K562 (cell line): ENCODE data around the gene ST6GAL1. TPM values are rescaled to one million over a fixed set of nuclear protein-coding genes. Genes with fewer than 3 reads are reported as not detected.

Source experiments
- ARID2 ChIP-seq: fragments of 450-650 bp; IDR thresholded peaks from 2 replicates; pipeline ENCODE4 v1.6.1; 2017; ENCODE audit warnings: antibody characterized with exemption, mild to moderate bottlenecking
- ATF3 ChIP-seq, 2 experiments: fragments of 450-650 bp in 1 of 2; sonication (generic) in 1 of 2; formaldehyde crosslinking in 1 of 2; IDR thresholded peaks in 1 of 2; conservative IDR thresholded peaks in 1 of 2; 2 replicates each; pipeline versions ENCODE4 v1.6.1 to v1.8.1; 2016 to 2023; ENCODE audit warnings: mild to moderate bottlenecking in 2 of 2, moderate library complexity in 2 of 2, inconsistent platforms in 1 of 2, missing genetic modification reagents in 1 of 2
- CBX5 ChIP-seq: IDR thresholded peaks from 2 replicates; pipeline ENCODE4 v1.6.1; 2014; ENCODE audit warnings: low read depth, borderline replicate concordance
- CEBPG ChIP-seq, 3 experiments: fragments of 200-800 bp in 1 of 3; sonication (Bioruptor generic) in 1 of 3; sonication (generic) in 1 of 3; formaldehyde crosslinking in 1 of 3; IDR thresholded peaks in 2 of 3; conservative IDR thresholded peaks in 1 of 3; 2 replicates each; pipeline versions ENCODE4 v1.6.1 to v1.8.0; 2016 to 2022; ENCODE audit warnings: missing compliant biosample characterization in 2 of 3, missing genetic modification characterization in 2 of 3, mild to moderate bottlenecking in 1 of 3, missing genetic modification reagents in 1 of 3
- CTBP1 ChIP-seq: fragments of 450-650 bp; IDR thresholded peaks from 2 replicates; pipeline ENCODE4 v1.6.1; 2016; ENCODE audit warnings: borderline replicate concordance
- ELF1 ChIP-seq: fragments of 200-800 bp; sonication (Bioruptor generic); IDR thresholded peaks from 2 replicates; pipeline ENCODE4 v1.6.1; 2016; ENCODE audit warnings: missing genetic modification characterization, missing compliant biosample characterization
- ESRRA ChIP-seq: fragments of 450-650 bp; IDR thresholded peaks from 2 replicates; pipeline ENCODE4 v1.6.1; 2014; ENCODE audit warnings: low read depth, mild to moderate bottlenecking, moderate library complexity, borderline replicate concordance
- GATAD2A ChIP-seq: fragments of 450-650 bp; IDR thresholded peaks from 2 replicates; pipeline ENCODE4 v1.6.1; 2017
- HMBOX1 ChIP-seq: sonication (generic); IDR thresholded peaks from 2 replicates; pipeline ENCODE4 v1.6.1; 2016
- HMG20B ChIP-seq: fragments of 250-450 bp; sonication (Bioruptor Pico); IDR thresholded peaks from 2 replicates; pipeline ENCODE4 v1.5.0; 2021; ENCODE audit warnings: mild to moderate bottlenecking
- KDM5B ChIP-seq: fragments of 200-600 bp; sonication (generic); IDR thresholded peaks from 2 replicates; pipeline ENCODE4 v1.6.1; 2012; ENCODE audit warnings: low read depth, mild to moderate bottlenecking, moderate library complexity, low read length, control low read depth, inconsistent platforms; ENCODE audit not compliant: insufficient replicate concordance
- KLF13 ChIP-seq: fragments of 450-650 bp; IDR thresholded peaks from 2 replicates; pipeline ENCODE4 v1.6.1; 2016; ENCODE audit warnings: missing genetic modification characterization, low read depth, mild to moderate bottlenecking, missing compliant biosample characterization, moderate library complexity, borderline replicate concordance
- PHTF2 ChIP-seq: fragments of 250-450 bp; sonication (Bioruptor Pico); IDR thresholded peaks from 2 replicates; pipeline ENCODE4 v1.5.0; 2021; ENCODE audit warnings: mild to moderate bottlenecking
- RCOR1 ChIP-seq, 2 experiments: IDR thresholded peaks; 2 replicates each; pipeline ENCODE4 v1.6.1; 2012; ENCODE audit warnings: low read depth in 2 of 2, low read length in 2 of 2, borderline replicate concordance in 1 of 2, improper control_type of control experiment in 1 of 2
- SMAD4 ChIP-seq: fragments of 250-450 bp; sonication (Bioruptor Pico); conservative IDR thresholded peaks from 2 replicates; pipeline ENCODE4 v1.8.0; 2021; ENCODE audit warnings: inconsistent platforms, mild to moderate bottlenecking, moderate library complexity
- TAF1 ChIP-seq: IDR thresholded peaks from 2 replicates; pipeline ENCODE4 v1.6.1; 2011; ENCODE audit warnings: mild to moderate bottlenecking, low read length, moderate library complexity; ENCODE audit not compliant: insufficient read depth, control insufficient read depth, severe bottlenecking; ENCODE audit errors: extremely low read depth
- TEAD4 ChIP-seq, 2 experiments: sonication (generic) in 1 of 2; formaldehyde crosslinking in 1 of 2; IDR thresholded peaks; 2 replicates each; pipeline versions ENCODE4 v1.6.1 to v1.8.0; 2012 to 2022; ENCODE audit warnings: borderline replicate concordance in 1 of 2, inconsistent platforms in 1 of 2, low read length in 1 of 2, mild to moderate bottlenecking in 1 of 2, missing genetic modification reagents in 1 of 2
- ZNF316 ChIP-seq: fragments of 450-650 bp; IDR thresholded peaks from 2 replicates; pipeline ENCODE4 v1.6.1; 2016
- ZNF639 ChIP-seq, 2 experiments: fragments of 200-800 bp in 1 of 2; sonication (Bioruptor generic) in 1 of 2; sonication (generic) in 1 of 2; formaldehyde crosslinking in 1 of 2; IDR thresholded peaks in 1 of 2; conservative IDR thresholded peaks in 1 of 2; 2 replicates each; pipeline versions ENCODE4 v1.5.0 to v1.6.1; 2016 to 2020; ENCODE audit warnings: missing compliant biosample characterization in 1 of 2, missing genetic modification characterization in 1 of 2, missing genetic modification reagents in 1 of 2
- ZNF764 ChIP-seq: fragments of 250-450 bp; sonication (Bioruptor Pico); IDR thresholded peaks from 2 replicates; pipeline ENCODE4 v1.4.0; 2020; ENCODE audit warnings: low read depth, mild to moderate bottlenecking, moderate library complexity
- ZNF766 ChIP-seq: fragments of 200-800 bp; sonication (Bioruptor generic); conservative IDR thresholded peaks from 2 replicates; pipeline ENCODE4 v1.6.1; 2016; ENCODE audit warnings: missing genetic modification characterization, missing compliant biosample characterization
- polyA plus RNA-seq, 8 experiments: library from polyadenylated mRNA; depleted of rRNA in 4 of 8; stranded (reverse) in 5 of 8; unstranded in 3 of 8; fragments of >200 nt; fragmentation: Nextera tagmentation in 2 of 8; fragmentation: Illumina TruSeq in 1 of 8; extraction: Ambion mirVana in 2 of 8; extraction: Trizol in 1 of 8; gene quantifications; 2 replicates each; pipeline versions ENCODE4 v1.2.1 to v1.2.3, GENCODE V29; 2011 to 2014; ENCODE audit warnings: inconsistent platforms in 1 of 8, missing spikeins in 1 of 8
- total RNA-seq, 7 experiments: library from RNA; depleted of rRNA in 6 of 7; stranded (reverse); fragments of >200 nt in 6 of 7; fragmentation: Illumina TruSeq in 2 of 7; extraction: Trizol in 2 of 7; gene quantifications; 2 replicates each; pipeline versions ENCODE4 v1.2.1 to v1.2.3, GENCODE V29; 2011 to 2021; ENCODE audit warnings: low replicate concordance in 1 of 7

Gene ST6GAL1
- total and polyA plus RNA-seq, 9 of the 15 experiments (the other 6 are each of a cell fraction or from before 2014, with no cell fraction given): 31.9 to 145 (median 71.0) TPM

GRCh38 chr3:186930143-186930640 is at the start of gene ST6GAL1 (continued):
- TF ChIP-seq TAF1 (peak; percentile 69), KDM5B (no peak), ESRRA (peak; percentile 69; the same call in 1 of the 2 replicates), HMG20B (CRISPR knock-in tag) (no peak), ZNF764 (CRISPR knock-in tag) (no peak), ZNF639 (CRISPR knock-in tag; conservative IDR thresholded peaks at IDR 0.05 in 1 of 2, IDR thresholded peaks at IDR 0.05 in 1 of 2) (0 out of 4 replicates have a peak, but pooled peaks of 1 of the 2 experiments have one; percentile 41), PHTF2 (CRISPR knock-in tag) (no peak), RCOR1 (IDR thresholded peaks at IDR 0.05; ENCODE audit: borderline replicate concordance in 1 of 2, low read depth in 2 of 2, low read length in 2 of 2) (peak; percentile 33 to 77; a peak in 3 of 4 replicates), ZNF766 (CRISPR knock-in tag) (peak; percentile 52; the same call in 1 of the 2 replicates), CBX5 (peak; percentile 91), KLF13 (peak; percentile 68), ELF1 (0 out of 2 replicates have a peak, but pooled peaks have one; percentile 29), HMBOX1 (peak; percentile 44; the same call in 1 of the 2 replicates), ATF3 (IDR thresholded peaks at IDR 0.05) (no peak), ATF3 (CRISPR knock-in tag; conservative IDR thresholded peaks at IDR 0.05) (0 out of 2 replicates have a peak, but pooled peaks have one; percentile 63), ZNF316 (peak; percentile 99), CEBPG (CRISPR knock-in tag; IDR thresholded peaks at IDR 0.05) (0 out of 2 replicates have a peak, but pooled peaks have one; percentile 6), CEBPG (tag; conservative IDR thresholded peaks at IDR 0.05 in 1 of 2, IDR thresholded peaks at IDR 0.05 in 1 of 2) (no peak), CTBP1 (peak; percentile 78), SMAD4 (CRISPR knock-in tag) (peak; percentile 78; the same call in 1 of the 2 replicates), GATAD2A (0 out of 2 replicates have a peak, but pooled peaks have one; percentile 32), TEAD4 (IDR thresholded peaks at IDR 0.05; ENCODE audit: low read length) (peak; percentile 21; the same call in 1 of the 2 replicates), TEAD4 (CRISPR knock-in tag; IDR thresholded peaks at IDR 0.05; ENCODE audit: borderline replicate concordance) (no peak), ARID2 (no peak)
